Measurements from ENCODE around the gene ATF7IP2. TPM values are rescaled to one million over a fixed set of nuclear protein-coding genes. Genes with fewer than 3 reads are reported as not detected.
"Not testable (repeated sequence)": the region's sequence is repeated elsewhere in the genome, so short reads cannot be mapped to it uniquely, and the experiment has no call there.

ATF7IP2 gene
- total RNA-seq (10 to 100 TPM; 56.5 to 75.5 (median 67.1) TPM), polyA plus RNA-seq (100 to 1,000 TPM; 148 to 304 TPM), total RNA-seq (59.6 reads per million, percentile 75 among the genes with 10 or more reads in this experiment)

GRCh38 chr16:10385725-10386516 is at the start of gene ATF7IP2:
ATF7IP2 (plus strand) TSS chr16:10386061; CDS start chr16:10430621, 44,560 bp downstream.
- peaks cover 0 to 3% (median 0%) of the 10 kb centered on the region in 5 donors for H3K27me3 Mint-ChIP-seq
- Histone ChIP-seq H3K4me3 (ENCODE audit: low read length) (peak within 1 kb of the TSS; percentile 67), H3K4me1 (ENCODE audit: control insufficient read depth in 2 of 2, insufficient read depth in 2 of 2, low read length in 2 of 2) (peaks cover 14 to 16% of the 10 kb centered on the region in 2 donors), H3K27ac (ENCODE audit: low read depth, low read length) (peak within 1 kb of the TSS; percentile 84), H3K27me3 (ENCODE audit: control insufficient read depth in 2 of 2, insufficient read depth in 2 of 2, low read length in 2 of 2) (no peaks in the 10 kb centered on the region), H3K9me3 (ENCODE audit: control insufficient read depth in 2 of 3, low read length in 3 of 3) (no peaks in the 10 kb centered on the region), H3K36me3 (ENCODE audit: control insufficient read depth in 2 of 3, insufficient read depth in 3 of 3, low read length in 3 of 3) (peaks cover 0 to 11% (median 0%) of the 10 kb centered on the region in 3 experiments)
- intact Hi-C loops (cut with micrococcal nuclease) = loop anchor here (1.0 to 10.0 kb wide), 13 partner anchors 24 to 1519 kb away; partner anchors contain the start of genes CARHSP1 (in 1 of the 2), CLEC16A (in 1 of the 2), DEXI (in 1 of the 2) and HAPSTR1 (in 1 of the 2)
- peak within 1 kb of the TSS; percentile 89 to 99 (median 98) for H3K4me3 Mint-ChIP-seq
- H3K27ac Mint-ChIP-seq = peak within 1 kb of the TSS; percentile 90 to 99 (median 97)
- ChIA-PET POLR2A (interaction anchor here (0.8 to 1.7 kb wide), 9 partner anchors 9 to 358 kb away, joined by 3 to 6 read pairs (median 4); partner anchors contain the start of gene NUBP1), CTCF (interaction anchor here (1.3 kb wide), 1 partner anchor 71 kb away, joined by 4 read pairs; no protein-coding TSS in a partner anchor)
- peak; percentile 99 for ATAC-seq
- H3K36me3 Mint-ChIP-seq = peaks cover 0 to 31% (median 26%) of the 10 kb centered on the region in 5 donors
- H3K9me3 Mint-ChIP-seq = peaks cover 0 to 12% (median 1%) of the 10 kb centered on the region in 11 donors
- DNase-seq = peak; percentile 68 to 85 (median 83)
- H3K4me1 Mint-ChIP-seq = peaks cover 31 to 52% (median 47%) of the 10 kb centered on the region in 7 donors

GRCh38 chr16:10338426-10338825 is 47.4 kb upstream of the ATF7IP2 start:
- H3K27ac Mint-ChIP-seq = no peak overlapping the region
- no peak overlapping the region for H3K4me3 ChIP-seq (ENCODE audit: low read length)
- no peaks in the 10 kb centered on the region for H3K36me3 ChIP-seq (ENCODE audit: control insufficient read depth in 2 of 3, insufficient read depth in 3 of 3, low read length in 3 of 3)
- H3K4me1 ChIP-seq (ENCODE audit: control insufficient read depth in 2 of 2, insufficient read depth in 2 of 2, low read length in 2 of 2) = peaks cover 5 to 9% of the 10 kb centered on the region in 2 donors
- intact Hi-C loops (cut with micrococcal nuclease) = no loop called here
- ChIA-PET CTCF (no interaction called here), POLR2A (no interaction called here)
- peaks cover 0 to 33% (median 0%) of the 10 kb centered on the region in 3 experiments for H3K9me3 ChIP-seq (ENCODE audit: control insufficient read depth in 2 of 3, low read length in 3 of 3)
- peaks cover 0 to 18% (median 12%) of the 10 kb centered on the region in 7 donors for H3K4me1 Mint-ChIP-seq
- DNase-seq (no peak), ATAC-seq (no peak)
- H3K9me3 Mint-ChIP-seq = peaks cover 0 to 51% (median 25%) of the 10 kb centered on the region in 11 donors
- H3K27ac ChIP-seq (ENCODE audit: low read depth, low read length) = no peak overlapping the region
- H3K27me3 Mint-ChIP-seq = peaks cover 0 to 4% (median 0%) of the 10 kb centered on the region in 5 donors
- H3K36me3 Mint-ChIP-seq = peaks cover 12 to 27% (median 25%) of the 10 kb centered on the region in 5 donors
- no peaks in the 10 kb centered on the region for H3K27me3 ChIP-seq (ENCODE audit: control insufficient read depth in 2 of 2, insufficient read depth in 2 of 2, low read length in 2 of 2)
- no peak overlapping the region for H3K4me3 Mint-ChIP-seq

GRCh38 chr16:10339777-10340732 is 45.8 kb upstream of the ATF7IP2 start:
- Mint-ChIP-seq H3K27ac (peak overlapping the region in 4 of 9 donors; percentile 17 to 60 (median 38)), H3K9me3 (peaks cover 4 to 56% (median 31%) of the 10 kb centered on the region in 11 donors), H3K4me3 (peak overlapping the region in 1 of 10 donors; percentile 32), H3K36me3 (peaks cover 9 to 25% (median 21%) of the 10 kb centered on the region in 5 donors), H3K4me1 (peaks cover 0 to 4% (median 0%) of the 10 kb centered on the region in 7 donors), H3K27me3 (peaks cover 0 to 4% (median 0%) of the 10 kb centered on the region in 5 donors)
- no peaks in the 10 kb centered on the region for H3K36me3 ChIP-seq (ENCODE audit: control insufficient read depth in 2 of 3, insufficient read depth in 3 of 3, low read length in 3 of 3)
- H3K4me1 ChIP-seq (ENCODE audit: control insufficient read depth in 2 of 2, insufficient read depth in 2 of 2, low read length in 2 of 2) = no peaks in the 10 kb centered on the region
- POLR2A ChIA-PET = no interaction called here
- H3K27ac ChIP-seq (ENCODE audit: low read depth, low read length) = no peak overlapping the region
- CTCF ChIA-PET = no interaction called here
- intact Hi-C loops (cut with micrococcal nuclease) = no loop called here
- no peak overlapping the region for H3K4me3 ChIP-seq (ENCODE audit: low read length)
- DNase-seq (no peak), ATAC-seq (no peak)
- H3K9me3 ChIP-seq (ENCODE audit: control insufficient read depth in 2 of 3, low read length in 3 of 3) = peaks cover 0 to 41% (median 0%) of the 10 kb centered on the region in 3 experiments
- H3K27me3 ChIP-seq (ENCODE audit: control insufficient read depth in 2 of 2, insufficient read depth in 2 of 2, low read length in 2 of 2) = no peaks in the 10 kb centered on the region

GRCh38 chr16:10343124-10343760 is 42.6 kb upstream of the ATF7IP2 start:
- H3K36me3 ChIP-seq (ENCODE audit: control insufficient read depth in 2 of 3, insufficient read depth in 3 of 3, low read length in 3 of 3) = no peaks in the 10 kb centered on the region

GRCh38 chr16:10344699-10345098 is 41.2 kb upstream of the ATF7IP2 start:
- H3K27ac ChIP-seq (ENCODE audit: low read depth, low read length); H3K4me1 Mint-ChIP-seq; H3K27me3 ChIP-seq (ENCODE audit: control insufficient read depth in 2 of 2, insufficient read depth in 2 of 2, low read length in 2 of 2); ATAC-seq; CTCF ChIA-PET; intact Hi-C loops (cut with micrococcal nuclease); H3K27me3 Mint-ChIP-seq; POLR2A ChIA-PET; H3K4me3 ChIP-seq (ENCODE audit: low read length); H3K27ac Mint-ChIP-seq; H3K36me3 ChIP-seq (ENCODE audit: control insufficient read depth in 2 of 3, insufficient read depth in 3 of 3, low read length in 3 of 3); H3K4me1 ChIP-seq (ENCODE audit: control insufficient read depth in 2 of 2, insufficient read depth in 2 of 2, low read length in 2 of 2); H3K4me3 Mint-ChIP-seq; DNase-seq: not testable (repeated sequence)
- H3K36me3 Mint-ChIP-seq = peaks cover 9 to 22% (median 19%) of the 10 kb centered on the region in 5 donors
- H3K9me3 Mint-ChIP-seq = peaks cover 13 to 58% (median 29%) of the 10 kb centered on the region in 11 donors
- H3K9me3 ChIP-seq (ENCODE audit: control insufficient read depth in 2 of 3, low read length in 3 of 3) = peaks cover 0 to 33% (median 0%) of the 10 kb centered on the region in 3 experiments

More at GRCh38 chr16:10343124-10343760, 42.6 kb upstream of the ATF7IP2 start:
- ChIA-PET CTCF (no interaction called here), POLR2A (no interaction called here)
- Mint-ChIP-seq H3K27ac (no peak overlapping the region), H3K9me3 (peaks cover 13 to 72% (median 34%) of the 10 kb centered on the region in 11 donors), H3K4me1 (peaks cover 0 to under 1% (median 0%) of the 10 kb centered on the region in 7 donors), H3K4me3 (no peak overlapping the region), H3K36me3 (peaks cover 12 to 26% (median 25%) of the 10 kb centered on the region in 5 donors), H3K27me3 (peaks cover 0 to 4% (median 0%) of the 10 kb centered on the region in 5 donors)
- Histone ChIP-seq H3K4me3 (ENCODE audit: low read length) (no peak overlapping the region), H3K27ac (ENCODE audit: low read depth, low read length) (no peak overlapping the region), H3K27me3 (ENCODE audit: control insufficient read depth in 2 of 2, insufficient read depth in 2 of 2, low read length in 2 of 2) (no peaks in the 10 kb centered on the region), H3K9me3 (ENCODE audit: control insufficient read depth in 2 of 3, low read length in 3 of 3) (peaks cover 0 to 41% (median 0%) of the 10 kb centered on the region in 3 experiments), H3K4me1 (ENCODE audit: control insufficient read depth in 2 of 2, insufficient read depth in 2 of 2, low read length in 2 of 2) (no peaks in the 10 kb centered on the region)
- no peak for DNase-seq
- intact Hi-C loops (cut with micrococcal nuclease) = no loop called here
- ATAC-seq = no peak

All from naive thymus-derived CD4-positive, alpha-beta T cell (primary cell).